ENCODE data around the gene NUMBL. TPM values are rescaled to one million over a fixed set of nuclear protein-coding genes. Genes with fewer than 3 reads are reported as not detected.
A peak's percentile ranks its signal among the peaks of the same experiment; 100 is the strongest.

Gene NUMBL
- total RNA-seq, 1 donor from 2014 or later: 79.3 TPM

DNA sequence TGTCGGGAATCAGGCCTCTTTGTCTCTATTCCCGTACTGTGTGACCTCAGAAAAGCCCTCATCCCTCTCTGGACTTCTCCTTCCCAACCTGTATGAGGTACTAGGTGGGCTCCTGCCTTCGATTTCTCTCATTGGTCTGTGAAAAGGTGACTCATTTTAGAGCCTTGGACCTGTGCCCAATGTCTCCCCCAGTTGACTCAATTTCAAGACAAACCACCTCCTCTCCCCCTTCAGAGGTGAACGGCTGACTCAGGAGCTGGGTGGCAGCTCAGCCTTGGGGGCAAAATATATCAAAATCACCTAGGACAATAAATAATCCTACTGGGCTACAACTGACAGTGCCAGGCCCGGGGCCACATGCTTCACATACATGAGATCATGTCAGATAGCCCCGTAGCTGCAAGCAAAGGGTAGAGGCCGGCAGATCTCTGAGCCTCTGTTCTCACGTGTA, 25.6 kb upstream of the NUMBL start:
- peak overlapping the region; percentile 93 for H3K9ac ChIP-seq (ENCODE audit: low read length)
- no peak for FAIRE-seq
- H3K27ac Mint-ChIP-seq (ENCODE audit: unreplicated experiment): peak overlapping the region; percentile 100
- peak overlapping the region; percentile 43 for H2AFZ ChIP-seq (ENCODE audit: low read depth, low read length)
- H3K27me3 ChIP-seq (ENCODE audit: insufficient read depth, low read length): no peaks in the 10 kb centered on the region
- peaks cover 22% of the 10 kb centered on the region for H4K20me1 ChIP-seq (ENCODE audit: insufficient read depth, low read length)
- no peaks in the 10 kb centered on the region for H3K27me3 Mint-ChIP-seq (ENCODE audit: low read depth, unreplicated experiment)
- H3K4me3 ChIP-seq (ENCODE audit: insufficient read depth, low read depth, low read length): peak overlapping the region; percentile 76
- peaks cover 49% of the 10 kb centered on the region for H3K4me1 ChIP-seq (ENCODE audit: insufficient read depth, low read length)
- H3K9me3 Mint-ChIP-seq (ENCODE audit: unreplicated experiment): no peaks in the 10 kb centered on the region
- H3K4me3 Mint-ChIP-seq (ENCODE audit: unreplicated experiment): peak overlapping the region; percentile 91
- H3K4me2 ChIP-seq (ENCODE audit: low read length): peak overlapping the region; percentile 99
- H3K9me3 ChIP-seq (ENCODE audit: insufficient read depth, low read depth, low read length): no peaks in the 10 kb centered on the region
- no peaks in the 10 kb centered on the region for H3K36me3 ChIP-seq (ENCODE audit: insufficient read depth, low read length)
- H3K36me3 Mint-ChIP-seq (ENCODE audit: low read depth, unreplicated experiment): peaks cover 5% of the 10 kb centered on the region
- TF ChIP-seq EZH2 (IDR thresholded peaks at IDR 0.05; ENCODE audit: insufficient read depth, low read length): no peak
- TF ChIP-seq, protein P1, sequence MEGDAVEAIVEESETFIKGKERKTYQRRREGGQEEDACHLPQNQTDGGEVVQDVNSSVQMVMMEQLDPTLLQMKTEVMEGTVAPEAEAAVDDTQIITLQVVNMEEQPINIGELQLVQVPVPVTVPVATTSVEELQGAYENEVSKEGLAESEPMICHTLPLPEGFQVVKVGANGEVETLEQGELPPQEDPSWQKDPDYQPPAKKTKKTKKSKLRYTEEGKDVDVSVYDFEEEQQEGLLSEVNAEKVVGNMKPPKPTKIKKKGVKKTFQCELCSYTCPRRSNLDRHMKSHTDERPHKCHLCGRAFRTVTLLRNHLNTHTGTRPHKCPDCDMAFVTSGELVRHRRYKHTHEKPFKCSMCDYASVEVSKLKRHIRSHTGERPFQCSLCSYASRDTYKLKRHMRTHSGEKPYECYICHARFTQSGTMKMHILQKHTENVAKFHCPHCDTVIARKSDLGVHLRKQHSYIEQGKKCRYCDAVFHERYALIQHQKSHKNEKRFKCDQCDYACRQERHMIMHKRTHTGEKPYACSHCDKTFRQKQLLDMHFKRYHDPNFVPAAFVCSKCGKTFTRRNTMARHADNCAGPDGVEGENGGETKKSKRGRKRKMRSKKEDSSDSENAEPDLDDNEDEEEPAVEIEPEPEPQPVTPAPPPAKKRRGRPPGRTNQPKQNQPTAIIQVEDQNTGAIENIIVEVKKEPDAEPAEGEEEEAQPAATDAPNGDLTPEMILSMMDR (IDR thresholded peaks at IDR 0.05; ENCODE audit: insufficient read depth, low read depth, low read length): no peak
- peak overlapping the region; percentile 100 for H3K27ac ChIP-seq (ENCODE audit: low read depth, low read length)
- DNase-seq (ENCODE audit: low read depth): no peak
- H3K79me2 ChIP-seq (ENCODE audit: insufficient read depth, low read length): peaks cover 47% of the 10 kb centered on the region
- peaks cover 20% of the 10 kb centered on the region for H3K4me1 Mint-ChIP-seq (ENCODE audit: low read depth, unreplicated experiment)

DNA sequence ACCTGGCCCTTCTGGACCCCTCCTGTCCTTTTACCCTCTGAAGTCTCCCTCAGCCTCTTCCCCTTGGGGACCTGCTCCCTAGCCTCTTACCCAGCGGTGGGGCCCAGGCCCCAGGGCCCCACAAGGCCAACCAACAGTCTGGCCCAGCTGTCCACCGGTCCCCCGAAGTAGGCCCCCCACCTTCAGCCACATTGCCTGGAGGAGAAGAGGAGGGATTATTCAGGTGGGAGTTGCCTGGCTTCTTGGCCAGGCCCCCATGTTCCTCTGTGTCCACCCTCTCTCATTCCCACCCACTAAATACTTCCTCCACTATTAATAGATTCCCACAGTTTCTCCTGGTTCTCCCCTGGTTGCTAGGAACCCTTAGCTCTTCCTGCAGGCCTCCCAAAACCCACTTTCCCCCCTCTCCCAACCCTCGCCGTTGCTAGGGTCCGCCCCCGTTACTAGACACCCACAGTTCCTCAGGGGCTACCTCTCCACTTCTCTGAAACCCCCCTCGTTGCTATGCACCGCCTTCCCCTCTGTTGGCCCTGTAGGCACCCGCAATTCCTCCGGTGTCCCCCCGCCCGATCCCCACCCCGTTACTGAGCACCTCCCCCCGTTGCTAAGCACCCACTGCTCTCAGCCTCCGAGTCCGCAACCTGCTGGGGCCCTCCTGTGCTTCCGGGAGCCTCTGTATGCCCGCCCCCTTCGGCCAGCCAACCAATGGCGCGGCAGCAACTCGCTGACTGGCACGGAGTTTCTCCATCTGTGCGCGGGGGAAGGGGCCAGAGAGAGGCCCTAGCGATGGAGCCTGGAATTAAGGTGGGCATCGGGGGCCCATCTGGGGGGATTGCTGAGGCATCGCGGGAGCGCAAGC, 24.2 kb upstream of the NUMBL start:
- DNase-seq (ENCODE audit: low read depth): peak; percentile 86
- peaks cover 11% of the 10 kb centered on the region for H3K4me1 Mint-ChIP-seq (ENCODE audit: low read depth, unreplicated experiment)
- no peaks in the 10 kb centered on the region for H3K9me3 ChIP-seq (ENCODE audit: insufficient read depth, low read depth, low read length)
- H3K79me2 ChIP-seq (ENCODE audit: insufficient read depth, low read length): peaks cover 33% of the 10 kb centered on the region
- peak overlapping the region; percentile 91 for H3K4me3 Mint-ChIP-seq (ENCODE audit: unreplicated experiment)
- no peak for TF ChIP-seq EZH2 (IDR thresholded peaks at IDR 0.05; ENCODE audit: insufficient read depth, low read length)
- TF ChIP-seq, protein P1 (IDR thresholded peaks at IDR 0.05; ENCODE audit: insufficient read depth, low read depth, low read length): no peak
- FAIRE-seq: no peak
- no peaks in the 10 kb centered on the region for H3K27me3 ChIP-seq (ENCODE audit: insufficient read depth, low read length)
- H3K4me2 ChIP-seq (ENCODE audit: low read length): peak overlapping the region; percentile 99
- peak overlapping the region; percentile 69 for H3K4me3 ChIP-seq (ENCODE audit: insufficient read depth, low read depth, low read length)
- H3K36me3 Mint-ChIP-seq (ENCODE audit: low read depth, unreplicated experiment): peaks cover 8% of the 10 kb centered on the region
- H3K9ac ChIP-seq (ENCODE audit: low read length): peak overlapping the region; percentile 93
- H3K27ac ChIP-seq (ENCODE audit: low read depth, low read length): peak overlapping the region; percentile 100
- peak overlapping the region; percentile 55 for H2AFZ ChIP-seq (ENCODE audit: low read depth, low read length)
- H3K36me3 ChIP-seq (ENCODE audit: insufficient read depth, low read length): no peaks in the 10 kb centered on the region
- H3K9me3 Mint-ChIP-seq (ENCODE audit: unreplicated experiment): no peaks in the 10 kb centered on the region
- H3K27me3 Mint-ChIP-seq (ENCODE audit: low read depth, unreplicated experiment): no peaks in the 10 kb centered on the region
- H3K27ac Mint-ChIP-seq (ENCODE audit: unreplicated experiment): peak overlapping the region; percentile 100
- peaks cover 44% of the 10 kb centered on the region for H3K4me1 ChIP-seq (ENCODE audit: insufficient read depth, low read length)
- H4K20me1 ChIP-seq (ENCODE audit: insufficient read depth, low read length): peaks cover 8% of the 10 kb centered on the region

DNA sequence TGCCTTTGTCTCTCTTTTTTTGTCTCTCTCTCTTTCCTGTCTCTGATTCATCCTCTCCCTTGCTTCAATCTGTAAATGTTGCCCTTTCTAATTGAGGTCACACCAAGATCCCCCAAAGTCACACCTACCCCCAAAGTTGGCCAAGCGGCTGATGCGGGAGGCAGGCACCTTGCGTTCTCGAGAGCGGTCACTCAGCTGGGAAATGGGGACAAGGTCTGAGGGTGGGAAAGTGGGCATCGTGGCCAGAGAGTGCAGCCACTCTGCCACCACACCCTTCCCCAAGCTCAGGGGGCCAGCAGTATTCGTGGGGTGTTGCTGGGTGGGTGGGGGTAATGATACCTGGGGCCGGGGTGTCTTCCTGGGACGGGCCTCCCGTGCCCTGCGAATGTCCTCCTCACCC, 23.5 kb upstream of the NUMBL start:
- TF ChIP-seq, protein P1 (IDR thresholded peaks at IDR 0.05; ENCODE audit: insufficient read depth, low read depth, low read length): no peak
- no peak for TF ChIP-seq EZH2 (IDR thresholded peaks at IDR 0.05; ENCODE audit: insufficient read depth, low read length)
- no peaks in the 10 kb centered on the region for H3K36me3 ChIP-seq (ENCODE audit: insufficient read depth, low read length)
- H3K79me2 ChIP-seq (ENCODE audit: insufficient read depth, low read length): peaks cover 26% of the 10 kb centered on the region
- peaks cover under 1% of the 10 kb centered on the region for H4K20me1 ChIP-seq (ENCODE audit: insufficient read depth, low read length)
- peak overlapping the region; percentile 99 for H3K4me2 ChIP-seq (ENCODE audit: low read length)
- peaks cover 9% of the 10 kb centered on the region for H3K36me3 Mint-ChIP-seq (ENCODE audit: low read depth, unreplicated experiment)
- H3K4me1 Mint-ChIP-seq (ENCODE audit: low read depth, unreplicated experiment): peaks cover 11% of the 10 kb centered on the region
- no peaks in the 10 kb centered on the region for H3K27me3 ChIP-seq (ENCODE audit: insufficient read depth, low read length)
- H3K9ac ChIP-seq (ENCODE audit: low read length): peak overlapping the region; percentile 93
- peaks cover 37% of the 10 kb centered on the region for H3K4me1 ChIP-seq (ENCODE audit: insufficient read depth, low read length)
- H3K27ac Mint-ChIP-seq (ENCODE audit: unreplicated experiment): no peak overlapping the region
- no peak overlapping the region for H3K4me3 ChIP-seq (ENCODE audit: insufficient read depth, low read depth, low read length)
- FAIRE-seq (no peak), DNase-seq (ENCODE audit: low read depth) (no peak)
- peak overlapping the region; percentile 100 for H3K27ac ChIP-seq (ENCODE audit: low read depth, low read length)
- H3K9me3 Mint-ChIP-seq (ENCODE audit: unreplicated experiment): no peaks in the 10 kb centered on the region
- no peaks in the 10 kb centered on the region for H3K9me3 ChIP-seq (ENCODE audit: insufficient read depth, low read depth, low read length)
- peak overlapping the region; percentile 67 for H3K4me3 Mint-ChIP-seq (ENCODE audit: unreplicated experiment)
- H2AFZ ChIP-seq (ENCODE audit: low read depth, low read length): no peak overlapping the region
- no peaks in the 10 kb centered on the region for H3K27me3 Mint-ChIP-seq (ENCODE audit: low read depth, unreplicated experiment)

Data from astrocyte (in vitro differentiated cells and primary cell).